Measurements from ENCODE around the gene TENT4B. TPM values are rescaled to one million over a fixed set of nuclear protein-coding genes. Genes with fewer than 3 reads are reported as not detected.

The TENT4B gene
- polyA plus RNA-seq, 3 donors from 2014 or later: 3.4 to 5.9 (median 5.7) TPM

DNA sequence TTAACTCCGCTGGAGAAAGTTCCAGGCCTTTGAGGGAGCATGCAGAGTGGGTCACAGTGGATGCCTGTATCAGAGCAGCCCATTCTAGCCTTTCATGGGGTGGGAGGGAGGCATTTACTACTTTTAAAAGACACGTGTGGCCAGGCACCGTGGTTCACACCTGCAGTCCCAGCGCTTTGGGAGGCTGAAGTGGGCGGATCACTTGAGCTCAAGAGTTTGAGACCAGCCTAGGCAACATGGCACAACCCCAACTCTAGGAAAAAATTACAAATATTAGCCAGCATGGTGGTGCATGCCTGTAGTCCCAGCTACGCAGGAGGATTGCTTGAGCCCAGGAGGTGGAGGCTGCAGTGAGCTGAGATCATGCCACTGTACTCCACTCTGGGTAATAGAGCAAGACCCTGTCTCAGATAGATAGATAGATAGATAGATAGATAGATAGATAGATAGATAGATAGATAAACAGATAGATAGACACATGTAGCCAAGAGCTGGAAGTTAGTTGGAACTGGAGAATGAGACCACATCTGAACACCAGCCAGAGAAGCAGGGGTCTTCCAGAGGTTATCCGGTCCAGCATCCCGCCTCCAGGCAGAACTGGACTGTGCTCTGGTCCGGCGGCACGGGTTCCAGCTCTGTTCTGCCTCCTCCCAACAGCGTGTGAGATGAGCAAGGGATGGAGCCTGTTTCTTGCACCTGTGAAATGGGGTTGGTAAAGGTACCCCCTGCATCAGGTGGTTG, 116.8 kb downstream of the TENT4B start:
- peak overlapping the region; percentile 97 to 100 (median 98) for H3K27ac Mint-ChIP-seq
- H3K9me3 Mint-ChIP-seq: no peaks in the 10 kb centered on the region
- peaks cover 93 to 95% of the 10 kb centered on the region in 2 donors for H3K4me1 Mint-ChIP-seq
- no peak for DNase-seq
- H3K27me3 Mint-ChIP-seq (ENCODE audit: low read depth in 3 of 3): peaks cover 3 to 14% (median 7%) of the 10 kb centered on the region in 3 donors
- H3K36me3 Mint-ChIP-seq: peaks cover 8 to 10% (median 9%) of the 10 kb centered on the region in 3 donors
- peak overlapping the region; percentile 95 to 99 (median 98) for H3K4me3 Mint-ChIP-seq

DNA sequence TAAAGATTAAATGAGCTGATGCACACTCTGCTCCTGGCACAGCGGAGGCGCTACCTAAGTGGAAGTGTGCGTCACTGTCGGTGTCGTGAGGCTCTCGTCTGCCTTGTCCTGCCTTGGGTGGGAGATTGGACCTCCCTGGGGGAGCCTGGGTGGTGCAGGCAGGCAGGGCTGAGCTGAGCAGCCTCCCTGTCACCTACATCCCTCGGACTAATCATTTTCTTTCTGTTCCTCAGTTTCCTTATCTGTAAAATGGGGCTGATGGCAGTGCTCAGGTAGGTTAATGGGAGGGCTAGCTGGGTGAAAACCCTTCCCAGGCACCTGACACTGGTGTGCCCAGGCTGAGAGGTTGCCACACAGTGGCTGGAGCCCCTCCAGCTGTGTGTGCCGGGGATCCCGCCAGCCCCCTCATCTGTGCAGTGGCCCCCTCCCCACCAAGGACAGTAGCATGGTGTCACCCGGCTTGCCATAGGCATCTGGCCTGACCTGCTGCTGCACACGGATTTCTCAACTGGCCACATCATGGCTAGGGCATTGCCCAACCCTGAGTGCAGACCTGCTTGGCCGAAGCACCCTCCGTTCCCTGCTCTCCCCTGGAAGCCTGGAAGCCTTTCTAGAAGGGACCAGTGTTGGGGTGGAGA, 117.5 kb downstream of the TENT4B start:
- Mint-ChIP-seq H3K4me1 (peaks cover 93 to 95% of the 10 kb centered on the region in 2 donors), H3K27ac (peak overlapping the region; percentile 97 to 100 (median 98)), H3K36me3 (peaks cover 8 to 10% (median 9%) of the 10 kb centered on the region in 3 donors), H3K4me3 (peak overlapping the region; percentile 95 to 99 (median 98)), H3K9me3 (no peaks in the 10 kb centered on the region), H3K27me3 (ENCODE audit: low read depth in 3 of 3) (peaks cover 3 to 10% (median 7%) of the 10 kb centered on the region in 3 donors)
- no peak for DNase-seq

DNA sequence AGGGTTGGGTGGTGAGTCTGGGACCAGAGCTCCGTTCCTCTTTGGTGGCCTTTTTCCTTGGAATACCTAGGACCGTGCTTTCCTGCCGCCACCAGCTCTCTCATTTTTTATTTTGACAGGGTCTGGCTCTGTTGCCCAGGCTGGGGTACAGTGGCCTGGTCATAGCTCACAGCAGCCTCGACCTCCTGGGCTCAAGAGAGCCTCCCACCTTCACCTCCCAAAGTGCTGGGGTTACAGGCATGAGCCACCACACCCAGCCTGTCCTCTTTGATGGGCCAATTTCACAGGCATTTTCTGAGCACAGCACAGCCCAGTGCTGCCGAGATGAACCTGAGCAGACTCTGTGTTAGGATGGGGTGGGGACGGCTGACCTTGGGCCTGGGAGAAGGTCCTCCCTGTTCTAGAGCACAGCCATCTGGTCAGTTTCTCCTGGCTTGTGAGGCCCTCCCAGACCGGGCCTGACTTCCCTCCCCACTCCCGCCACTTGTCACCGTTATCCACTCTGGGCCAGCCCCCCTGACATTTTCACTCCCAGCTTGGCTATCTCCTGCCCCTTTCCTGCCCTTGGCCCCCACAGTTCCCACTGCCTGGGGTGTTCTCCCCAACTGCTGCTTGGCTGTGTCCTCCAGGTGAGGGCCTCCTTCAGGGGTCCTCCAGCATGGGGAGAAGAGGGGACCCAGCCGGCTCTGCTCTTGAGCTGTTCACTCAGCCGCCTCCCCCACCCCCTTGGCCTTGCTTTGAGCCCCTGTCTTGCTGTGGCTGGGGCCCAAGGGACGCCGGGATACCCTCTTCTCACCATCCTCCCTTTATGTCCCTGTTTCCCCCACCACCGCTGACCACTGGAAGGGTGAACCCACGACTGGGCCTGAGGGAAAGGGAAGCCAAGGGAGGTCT, 118.3 kb downstream of the TENT4B start:
- Mint-ChIP-seq H3K4me3 (peak overlapping the region; percentile 50 to 98 (median 53)), H3K4me1 (peaks cover 93 to 95% of the 10 kb centered on the region in 2 donors), H3K27ac (peak overlapping the region; percentile 97 to 99 (median 98)), H3K9me3 (no peaks in the 10 kb centered on the region), H3K36me3 (peaks cover 8 to 10% (median 9%) of the 10 kb centered on the region in 3 donors), H3K27me3 (ENCODE audit: low read depth in 3 of 3) (peaks cover 3 to 9% (median 7%) of the 10 kb centered on the region in 3 donors)
- no peak for DNase-seq

DNA sequence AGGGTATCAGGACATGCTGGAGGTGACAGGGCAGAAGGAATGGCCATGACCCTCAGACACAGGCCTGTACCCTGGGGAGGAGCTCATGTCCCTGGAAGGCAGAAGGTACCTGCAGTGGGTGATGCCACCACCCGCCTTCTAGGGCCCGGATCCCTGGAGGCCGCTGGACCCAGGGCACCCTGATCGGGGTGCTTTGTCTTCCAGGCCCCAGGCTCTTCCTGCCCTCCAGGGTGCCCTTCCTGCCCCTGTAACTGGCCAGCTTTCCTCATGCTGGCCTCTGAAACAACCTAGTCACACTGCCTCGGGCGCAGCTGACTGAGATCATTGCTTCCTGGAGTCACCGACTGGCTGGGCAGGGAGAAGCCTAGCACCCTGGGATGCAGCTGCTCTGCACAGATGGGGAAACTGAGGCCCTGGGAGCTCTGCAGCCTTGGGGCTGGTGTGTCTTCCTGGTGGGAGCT, 119.0 kb downstream of the TENT4B start:
- DNase-seq: no peak
- H3K9me3 Mint-ChIP-seq: no peaks in the 10 kb centered on the region
- H3K27me3 Mint-ChIP-seq (ENCODE audit: low read depth in 3 of 3): peaks cover 5 to 10% (median 5%) of the 10 kb centered on the region in 3 donors
- H3K4me1 Mint-ChIP-seq: peaks cover 99% of the 10 kb centered on the region in 2 donors
- peak overlapping the region; percentile 92 to 99 (median 98) for H3K27ac Mint-ChIP-seq
- peak overlapping the region; percentile 87 to 97 (median 93) for H3K4me3 Mint-ChIP-seq
- peaks cover 9 to 10% (median 9%) of the 10 kb centered on the region in 3 donors for H3K36me3 Mint-ChIP-seq

DNA sequence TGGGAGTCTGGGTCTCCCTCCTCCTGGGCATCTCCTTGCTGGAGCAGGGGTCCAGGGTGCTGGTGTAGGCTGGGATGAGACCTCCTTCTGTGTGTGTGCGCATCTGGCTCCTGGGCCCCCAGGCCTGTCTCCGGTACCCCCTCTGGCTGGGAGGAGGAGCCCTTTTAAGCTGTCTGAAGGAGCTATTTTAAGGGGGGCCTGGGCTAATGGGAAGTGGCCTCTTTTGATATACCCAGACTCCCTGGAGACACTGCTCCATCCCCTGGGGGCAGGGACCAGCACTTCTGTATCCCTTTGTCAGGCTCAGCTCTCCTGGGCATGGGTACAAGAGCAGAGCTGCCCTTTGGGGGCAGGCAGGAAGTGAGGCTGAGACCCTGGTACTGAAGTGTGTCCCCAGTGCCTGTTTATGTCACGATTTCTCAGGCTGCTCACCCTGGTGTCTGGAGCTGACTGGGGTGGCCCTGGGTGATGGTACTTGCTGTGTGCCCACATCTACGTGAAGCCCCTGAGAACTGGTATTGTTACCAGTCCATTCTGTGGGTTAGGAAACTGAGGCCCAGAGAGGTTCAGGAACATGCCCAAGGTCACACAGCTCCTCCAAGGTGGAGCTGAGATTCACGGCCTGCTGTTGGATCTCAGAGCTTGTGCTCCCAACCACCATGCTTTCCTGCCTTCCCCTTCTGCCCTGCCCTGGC, 119.7 kb downstream of the TENT4B start:
- H3K4me1 Mint-ChIP-seq: peaks cover 99% of the 10 kb centered on the region in 2 donors
- no peak for DNase-seq
- H3K4me3 Mint-ChIP-seq: peak overlapping the region; percentile 87 to 93 (median 89)
- H3K27ac Mint-ChIP-seq: peak overlapping the region; percentile 92 to 99 (median 98)
- H3K27me3 Mint-ChIP-seq (ENCODE audit: low read depth in 3 of 3): peaks cover 3 to 12% (median 5%) of the 10 kb centered on the region in 3 donors
- no peaks in the 10 kb centered on the region for H3K9me3 Mint-ChIP-seq
- peaks cover 4 to 13% (median 11%) of the 10 kb centered on the region in 3 donors for H3K36me3 Mint-ChIP-seq

DNA sequence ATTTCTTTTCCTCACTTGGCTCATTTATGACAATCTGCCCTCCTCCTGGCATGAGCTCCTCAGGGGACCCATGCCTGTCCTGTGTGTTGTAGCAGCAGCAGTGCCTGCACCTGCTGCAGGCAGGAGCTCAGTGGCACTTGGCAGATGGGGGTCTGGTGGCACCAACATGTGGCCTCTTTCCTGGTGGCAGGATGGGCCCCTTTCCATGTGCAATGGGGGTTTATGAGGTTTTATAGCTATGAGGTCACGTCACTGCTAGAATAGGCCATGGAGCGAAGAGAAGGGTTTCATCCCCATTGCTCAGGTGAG, 120.2 kb downstream of the TENT4B start:
- H3K4me1 Mint-ChIP-seq: peaks cover 100% of the 10 kb centered on the region in 2 donors
- H3K27ac Mint-ChIP-seq: peak overlapping the region; percentile 92 to 99 (median 98)
- H3K27me3 Mint-ChIP-seq (ENCODE audit: low read depth in 3 of 3): peaks cover 5 to 10% (median 7%) of the 10 kb centered on the region in 3 donors
- H3K36me3 Mint-ChIP-seq: peaks cover 4 to 15% (median 14%) of the 10 kb centered on the region in 3 donors
- H3K4me3 Mint-ChIP-seq: peak overlapping the region; percentile 87 to 93 (median 89)
- H3K9me3 Mint-ChIP-seq: no peaks in the 10 kb centered on the region
- no peak for DNase-seq

DNA sequence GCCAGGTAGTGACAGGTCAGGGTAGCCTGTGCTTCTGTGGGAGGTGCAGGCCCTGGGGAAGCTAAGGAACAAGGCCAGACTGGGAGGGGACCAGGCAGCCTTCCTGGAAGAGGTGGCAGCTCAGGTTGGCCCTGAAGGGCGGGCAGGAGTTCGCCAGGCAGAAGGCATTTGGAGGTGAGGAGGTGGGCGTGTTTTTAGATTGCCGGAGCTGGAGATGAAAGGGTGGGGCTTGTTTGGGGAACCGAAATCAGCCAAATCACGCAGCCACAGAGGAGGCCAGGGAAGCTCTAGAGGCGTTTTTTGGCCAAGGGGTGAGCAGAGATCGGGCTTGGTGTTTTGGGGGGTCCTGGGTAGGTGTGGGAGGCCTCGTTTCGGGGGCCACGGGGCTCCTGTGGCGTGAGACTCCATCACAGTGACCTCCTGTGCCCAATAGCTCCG, 120.8 kb downstream of the TENT4B start:
- H3K27ac Mint-ChIP-seq: peak overlapping the region; percentile 92 to 99 (median 98)
- H3K4me3 Mint-ChIP-seq: peak overlapping the region; percentile 87 to 93 (median 89)
- peaks cover 100% of the 10 kb centered on the region in 2 donors for H3K4me1 Mint-ChIP-seq
- no peak for DNase-seq
- peaks cover 4 to 17% (median 11%) of the 10 kb centered on the region in 3 donors for H3K36me3 Mint-ChIP-seq
- H3K27me3 Mint-ChIP-seq (ENCODE audit: low read depth in 3 of 3): peaks cover 5 to 12% (median 7%) of the 10 kb centered on the region in 3 donors
- H3K9me3 Mint-ChIP-seq: no peaks in the 10 kb centered on the region

DNA sequence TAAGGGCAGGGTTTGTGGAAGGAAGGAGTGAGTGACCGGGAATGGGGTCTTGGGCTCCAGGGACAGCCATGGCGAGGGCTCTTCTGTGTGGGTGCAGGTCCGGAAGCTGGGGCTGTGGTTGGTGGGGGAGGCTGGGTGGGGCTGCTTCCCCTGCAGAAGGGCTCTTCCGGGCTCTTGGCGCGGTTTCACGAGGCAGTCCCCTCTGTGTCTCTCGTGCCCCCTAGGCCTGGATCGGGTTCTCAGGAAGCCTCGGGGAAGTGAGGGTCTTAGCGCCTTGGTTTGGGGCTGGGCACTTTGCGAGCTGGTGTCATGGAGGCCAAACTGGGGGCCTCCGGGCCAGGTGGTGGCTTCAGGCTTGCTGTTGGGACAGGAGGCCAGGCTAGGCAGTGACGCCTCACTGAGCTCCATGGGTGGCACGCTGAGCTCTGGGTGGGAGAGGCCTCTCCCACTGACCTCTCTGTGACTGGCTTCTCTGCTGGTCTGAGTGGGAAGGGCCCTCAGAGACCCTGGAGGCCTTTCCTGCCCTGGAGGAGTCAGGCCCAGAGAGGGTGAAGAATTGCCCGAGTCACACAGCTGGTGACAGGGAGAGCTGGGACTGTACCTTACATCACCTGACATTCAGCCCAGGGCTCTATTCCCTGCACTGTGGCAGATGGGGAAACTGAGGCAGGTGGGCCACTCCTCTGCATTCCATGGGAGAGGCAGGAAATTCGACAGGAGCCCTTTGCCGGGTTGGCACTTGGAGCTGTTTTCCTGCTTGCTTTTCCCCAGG, 121.4 kb downstream of the TENT4B start:
- Mint-ChIP-seq H3K9me3 (no peaks in the 10 kb centered on the region), H3K36me3 (peaks cover 5 to 13% (median 7%) of the 10 kb centered on the region in 3 donors), H3K4me3 (peak overlapping the region; percentile 87 to 93 (median 89)), H3K27ac (peak overlapping the region; percentile 92 to 99 (median 98)), H3K27me3 (ENCODE audit: low read depth in 3 of 3) (peaks cover 5 to 12% (median 7%) of the 10 kb centered on the region in 3 donors), H3K4me1 (peaks cover 100% of the 10 kb centered on the region in 2 donors)
- peak; percentile 74 to 78 (median 75) for DNase-seq

DNA sequence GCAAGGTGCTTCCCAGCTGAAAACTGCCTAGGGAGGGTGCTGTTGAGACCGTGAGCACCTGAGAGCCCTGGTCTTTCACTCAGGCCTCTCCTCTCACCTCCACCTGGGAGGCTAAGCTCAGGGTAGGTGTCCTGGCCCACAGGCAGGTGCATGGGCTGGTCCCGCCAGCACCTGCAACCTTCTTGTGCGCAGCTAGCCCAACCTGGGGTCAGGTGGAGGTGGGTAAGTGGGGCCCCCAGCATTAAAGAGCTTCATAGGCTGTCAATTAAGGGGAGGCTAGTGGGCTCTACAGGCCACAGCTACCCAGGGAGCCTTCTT, 122.0 kb downstream of the TENT4B start:
- no peak for DNase-seq
- peaks cover 4 to 13% (median 7%) of the 10 kb centered on the region in 3 donors for H3K36me3 Mint-ChIP-seq
- no peaks in the 10 kb centered on the region for H3K9me3 Mint-ChIP-seq
- H3K4me1 Mint-ChIP-seq: peaks cover 100% of the 10 kb centered on the region in 2 donors
- peak overlapping the region; percentile 87 to 93 (median 89) for H3K4me3 Mint-ChIP-seq
- H3K27ac Mint-ChIP-seq: peak overlapping the region; percentile 92 to 99 (median 98)
- peaks cover 5 to 12% (median 7%) of the 10 kb centered on the region in 3 donors for H3K27me3 Mint-ChIP-seq (ENCODE audit: low read depth in 3 of 3)

DNA sequence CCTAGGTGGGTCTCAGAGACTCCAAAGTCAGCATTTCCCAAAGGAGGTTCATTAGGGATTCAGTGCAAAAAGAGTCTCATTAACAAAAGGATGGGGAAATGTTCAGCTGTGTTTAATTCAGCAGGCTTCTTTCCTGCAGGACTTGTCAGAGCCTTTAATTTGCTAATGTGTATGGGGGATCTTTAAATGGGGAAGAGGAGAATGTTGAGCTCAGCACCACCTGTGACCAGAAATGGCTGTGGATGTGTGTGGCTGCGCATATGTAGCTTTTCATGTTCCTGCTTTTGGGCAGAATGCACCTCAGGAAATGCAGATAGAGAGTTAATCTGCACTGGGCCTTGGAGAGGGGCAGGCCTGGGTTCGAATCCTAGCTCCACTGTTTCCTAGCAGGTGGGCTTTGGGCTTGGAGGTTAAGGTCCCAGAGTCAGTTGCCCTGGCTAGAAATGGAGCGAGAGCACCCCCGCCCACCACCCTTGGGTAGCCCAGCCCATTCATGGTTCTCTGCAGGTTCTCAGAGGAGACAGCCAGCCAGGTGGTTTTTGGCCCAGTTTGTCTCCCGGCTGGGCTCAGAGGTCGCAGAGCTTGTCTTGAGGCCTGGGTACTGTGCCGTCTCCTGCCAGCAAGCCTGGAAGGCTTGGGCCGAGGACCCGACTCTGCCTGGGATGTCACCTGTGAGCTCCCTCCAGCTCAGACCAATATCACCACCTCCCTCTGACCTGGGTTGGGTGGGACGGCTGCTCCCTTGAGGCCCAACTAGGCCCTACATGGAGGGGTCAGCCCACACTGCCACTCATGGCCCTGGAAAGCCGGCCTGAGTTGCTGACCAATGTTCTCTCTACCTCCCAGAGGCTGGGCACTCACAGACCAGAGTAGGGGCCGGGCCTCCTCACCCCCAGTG, 122.6 kb downstream of the TENT4B start:
- Mint-ChIP-seq H3K4me3 (peak overlapping the region; percentile 87 to 93 (median 89)), H3K4me1 (peaks cover 100% of the 10 kb centered on the region in 2 donors), H3K36me3 (peaks cover 4 to 13% (median 7%) of the 10 kb centered on the region in 3 donors), H3K27ac (peak overlapping the region; percentile 92 to 99 (median 98)), H3K9me3 (no peaks in the 10 kb centered on the region), H3K27me3 (ENCODE audit: low read depth in 3 of 3) (peaks cover 5 to 12% (median 7%) of the 10 kb centered on the region in 3 donors)
- no peak for DNase-seq

DNA sequence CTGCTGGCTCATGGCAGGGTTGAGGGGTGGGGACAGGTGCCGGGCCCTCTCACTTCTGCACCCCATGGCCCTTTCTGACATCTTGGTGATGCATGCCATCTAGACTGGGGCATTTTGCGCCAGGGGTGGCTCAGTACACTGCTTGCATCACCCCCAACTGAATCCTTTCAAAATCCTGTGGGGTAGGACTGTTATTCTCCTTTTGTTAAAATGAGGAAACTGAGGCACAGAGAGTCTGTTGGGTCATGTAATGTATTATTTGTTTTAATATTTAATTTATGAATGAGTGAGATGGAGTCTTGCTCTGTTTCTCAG, 123.2 kb downstream of the TENT4B start:
- Mint-ChIP-seq H3K9me3 (no peaks in the 10 kb centered on the region), H3K4me1 (peaks cover 100% of the 10 kb centered on the region in 2 donors), H3K27me3 (ENCODE audit: low read depth in 3 of 3) (peaks cover 5 to 12% (median 7%) of the 10 kb centered on the region in 3 donors), H3K36me3 (peaks cover 4 to 11% (median 7%) of the 10 kb centered on the region in 3 donors), H3K4me3 (peak overlapping the region; percentile 87 to 93 (median 90)), H3K27ac (peak overlapping the region; percentile 92 to 99 (median 98))
- DNase-seq: no peak

Data from immature natural killer cell (primary cell).